ENCODE measurements around the gene SYNPR.

Gene SYNPR

GRCh38 chr3:63264716-63265115 lies 13.4 kb upstream of the SYNPR start:
- Histone ChIP-seq H3K27ac (ENCODE audit: low read depth, low read length) (no peak overlapping the region), H3K4me1 (ENCODE audit: control insufficient read depth, insufficient read depth, low read length) (no peaks in the 10 kb centered on the region)

DNA sequence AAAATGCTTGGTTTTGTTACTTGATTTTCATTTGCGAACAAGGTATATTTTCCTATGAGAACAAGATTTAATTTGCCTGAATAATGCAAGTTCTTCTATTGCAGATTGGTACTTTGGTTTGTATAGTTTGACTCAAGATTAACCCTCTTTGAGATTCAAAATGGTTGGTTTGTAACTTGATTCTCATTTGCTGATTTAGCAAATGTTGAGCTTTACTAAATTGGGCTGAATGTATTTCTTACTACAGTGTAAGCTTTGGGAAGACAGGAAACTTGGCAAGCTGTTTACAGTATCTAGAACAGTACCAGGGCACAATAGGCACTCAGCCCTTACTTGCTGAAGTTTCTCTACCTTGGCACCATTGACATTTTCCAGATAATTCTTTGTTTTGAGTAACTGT lies 3.7 kb upstream of the SYNPR start:
- Histone ChIP-seq H3K36me3 (ENCODE audit: control insufficient read depth, insufficient read depth, low read length) (no peaks in the 10 kb centered on the region), H3K9ac (ENCODE audit: low read length) (no peak overlapping the region), H3K27me3 (ENCODE audit: control insufficient read depth, insufficient read depth, low read length) (no peaks in the 10 kb centered on the region), H3K27ac (ENCODE audit: low read depth, low read length) (no peak overlapping the region), H3K4me1 (ENCODE audit: control insufficient read depth, insufficient read depth, low read length) (no peaks in the 10 kb centered on the region), H3K4me3 (ENCODE audit: low read length) (no peak overlapping the region)

More at GRCh38 chr3:63264716-63265115, 13.4 kb upstream of the SYNPR start:
- Histone ChIP-seq H3K4me3 (ENCODE audit: low read length) (no peak overlapping the region), H3K27me3 (ENCODE audit: control insufficient read depth, insufficient read depth, low read length) (no peaks in the 10 kb centered on the region), H3K9ac (ENCODE audit: low read length) (no peak overlapping the region), H3K36me3 (ENCODE audit: control insufficient read depth, insufficient read depth, low read length) (no peaks in the 10 kb centered on the region)

GRCh38 chr3:63279005-63279841 lies 1.1 kb downstream of the SYNPR start:
- H3K36me3 ChIP-seq (ENCODE audit: control insufficient read depth, insufficient read depth, low read length): no peaks in the 10 kb centered on the region
- no peaks in the 10 kb centered on the region for H3K27me3 ChIP-seq (ENCODE audit: control insufficient read depth, insufficient read depth, low read length)
- no peak overlapping the region for H3K27ac ChIP-seq (ENCODE audit: low read depth, low read length)
- H3K9ac ChIP-seq (ENCODE audit: low read length): no peak overlapping the region
- H3K4me1 ChIP-seq (ENCODE audit: control insufficient read depth, insufficient read depth, low read length): no peaks in the 10 kb centered on the region
- H3K4me3 ChIP-seq (ENCODE audit: low read length): no peak overlapping the region

- no peak overlapping the region for H3K9ac ChIP-seq (ENCODE audit: low read length)
- no peaks in the 10 kb centered on the region for H3K4me1 ChIP-seq (ENCODE audit: control insufficient read depth, insufficient read depth, low read length)
- no peak overlapping the region for H3K27ac ChIP-seq (ENCODE audit: low read depth, low read length)
- H3K36me3 ChIP-seq (ENCODE audit: control insufficient read depth, insufficient read depth, low read length): no peaks in the 10 kb centered on the region
- no peak overlapping the region for H3K4me3 ChIP-seq (ENCODE audit: low read length)
- no peaks in the 10 kb centered on the region for H3K27me3 ChIP-seq (ENCODE audit: control insufficient read depth, insufficient read depth, low read length)
Observed at GRCh38 chr3:63287610-63288009, 9.5 kb downstream of the SYNPR start.

DNA sequence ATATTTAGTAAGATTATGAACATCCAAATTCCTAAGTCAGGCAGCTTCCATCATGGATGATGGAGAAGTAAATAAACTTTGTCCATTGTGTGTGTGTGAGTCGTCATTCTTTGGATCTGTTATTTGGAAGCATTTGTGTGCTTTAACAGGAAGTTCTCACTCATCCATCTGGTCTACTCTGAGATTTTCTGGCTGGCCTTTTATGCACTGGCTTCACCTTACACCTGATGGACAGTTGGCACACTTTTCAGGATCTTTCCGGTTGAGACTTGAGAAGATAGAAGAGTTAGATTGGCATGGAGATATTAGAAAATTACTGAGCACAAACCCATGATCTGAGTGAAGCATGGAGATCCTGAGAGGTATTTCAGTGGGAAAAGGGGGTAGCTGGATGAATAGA lies 12.6 kb downstream of the SYNPR start:
- Histone ChIP-seq H3K36me3 (ENCODE audit: control insufficient read depth, insufficient read depth, low read length) (no peaks in the 10 kb centered on the region), H3K4me3 (ENCODE audit: low read length) (no peak overlapping the region), H3K4me1 (ENCODE audit: control insufficient read depth, insufficient read depth, low read length) (no peaks in the 10 kb centered on the region), H3K27me3 (ENCODE audit: control insufficient read depth, insufficient read depth, low read length) (no peaks in the 10 kb centered on the region), H3K27ac (ENCODE audit: low read depth, low read length) (no peak overlapping the region), H3K9ac (ENCODE audit: low read length) (no peak overlapping the region)

GRCh38 chr3:63294332-63294731 lies 16.2 kb downstream of the SYNPR start:
- Histone ChIP-seq H3K4me3 (ENCODE audit: low read length) (no peak overlapping the region), H3K27me3 (ENCODE audit: control insufficient read depth, insufficient read depth, low read length) (no peaks in the 10 kb centered on the region), H3K27ac (ENCODE audit: low read depth, low read length) (no peak overlapping the region), H3K4me1 (ENCODE audit: control insufficient read depth, insufficient read depth, low read length) (no peaks in the 10 kb centered on the region), H3K36me3 (ENCODE audit: control insufficient read depth, insufficient read depth, low read length) (no peaks in the 10 kb centered on the region), H3K9ac (ENCODE audit: low read length) (no peak overlapping the region)

- Histone ChIP-seq H3K9ac (ENCODE audit: low read length) (no peak overlapping the region), H3K4me1 (ENCODE audit: control insufficient read depth, insufficient read depth, low read length) (no peaks in the 10 kb centered on the region), H3K4me3 (ENCODE audit: low read length) (no peak overlapping the region), H3K27ac (ENCODE audit: low read depth, low read length) (no peak overlapping the region), H3K27me3 (ENCODE audit: control insufficient read depth, insufficient read depth, low read length) (no peaks in the 10 kb centered on the region), H3K36me3 (ENCODE audit: control insufficient read depth, insufficient read depth, low read length) (no peaks in the 10 kb centered on the region)
Observed at GRCh38 chr3:63295356-63295755, 17.2 kb downstream of the SYNPR start.

DNA sequence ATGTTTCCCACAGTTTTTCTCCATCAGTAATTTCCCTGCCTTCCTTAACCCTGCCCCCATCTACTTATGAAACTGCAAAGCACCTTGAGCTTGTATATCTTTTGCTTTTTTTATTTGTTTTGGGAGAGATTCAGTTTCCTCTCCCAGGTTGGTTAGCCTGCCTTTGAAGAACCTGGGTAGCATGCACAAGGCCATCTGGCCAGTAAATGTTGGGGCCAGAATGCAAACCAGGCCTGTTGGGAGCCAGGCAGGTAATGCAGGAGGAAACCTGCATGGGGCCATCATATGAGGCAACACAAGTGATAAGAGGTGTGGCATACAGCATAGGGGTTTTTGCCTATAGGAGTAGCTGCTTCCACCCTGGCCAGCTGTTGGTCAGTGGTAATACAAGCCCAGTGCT lies 17.7 kb downstream of the SYNPR start:
- H3K27me3 ChIP-seq (ENCODE audit: control insufficient read depth, insufficient read depth, low read length): no peaks in the 10 kb centered on the region
- no peaks in the 10 kb centered on the region for H3K4me1 ChIP-seq (ENCODE audit: control insufficient read depth, insufficient read depth, low read length)
- H3K36me3 ChIP-seq (ENCODE audit: control insufficient read depth, insufficient read depth, low read length): no peaks in the 10 kb centered on the region
- no peak overlapping the region for H3K27ac ChIP-seq (ENCODE audit: low read depth, low read length)
- H3K4me3 ChIP-seq (ENCODE audit: low read length): no peak overlapping the region
- no peak overlapping the region for H3K9ac ChIP-seq (ENCODE audit: low read length)

DNA sequence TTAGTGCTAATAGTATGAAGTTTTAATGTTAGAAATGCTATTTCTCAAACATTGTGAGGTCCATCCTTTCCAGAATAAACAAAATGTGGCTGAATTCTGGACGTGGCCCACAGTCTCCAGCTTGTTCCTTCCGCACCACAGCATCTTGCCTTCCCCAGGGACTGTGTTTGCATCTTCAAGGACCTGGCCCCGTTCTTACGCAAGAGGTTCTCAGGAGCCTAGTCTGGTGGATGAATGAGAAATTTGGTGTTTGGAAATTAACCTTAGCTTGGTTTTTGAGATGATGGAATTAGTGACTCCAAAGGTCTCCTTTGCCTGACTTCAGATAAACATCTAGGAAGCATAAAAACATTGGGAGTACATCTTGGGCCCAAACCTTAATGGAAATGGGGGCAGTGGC lies 18.1 kb downstream of the SYNPR start:
- no peaks in the 10 kb centered on the region for H3K27me3 ChIP-seq (ENCODE audit: control insufficient read depth, insufficient read depth, low read length)
- H3K27ac ChIP-seq (ENCODE audit: low read depth, low read length): no peak overlapping the region
- no peak overlapping the region for H3K9ac ChIP-seq (ENCODE audit: low read length)
- H3K36me3 ChIP-seq (ENCODE audit: control insufficient read depth, insufficient read depth, low read length): no peaks in the 10 kb centered on the region
- H3K4me1 ChIP-seq (ENCODE audit: control insufficient read depth, insufficient read depth, low read length): no peaks in the 10 kb centered on the region
- no peak overlapping the region for H3K4me3 ChIP-seq (ENCODE audit: low read length)

- no peak overlapping the region for H3K27ac ChIP-seq (ENCODE audit: low read depth, low read length)
- H3K27me3 ChIP-seq (ENCODE audit: control insufficient read depth, insufficient read depth, low read length): no peaks in the 10 kb centered on the region
- no peak overlapping the region for H3K4me3 ChIP-seq (ENCODE audit: low read length)
- no peaks in the 10 kb centered on the region for H3K36me3 ChIP-seq (ENCODE audit: control insufficient read depth, insufficient read depth, low read length)
- H3K4me1 ChIP-seq (ENCODE audit: control insufficient read depth, insufficient read depth, low read length): no peaks in the 10 kb centered on the region
- no peak overlapping the region for H3K9ac ChIP-seq (ENCODE audit: low read length)
Observed at GRCh38 chr3:63303238-63303637, 25.1 kb downstream of the SYNPR start.

DNA sequence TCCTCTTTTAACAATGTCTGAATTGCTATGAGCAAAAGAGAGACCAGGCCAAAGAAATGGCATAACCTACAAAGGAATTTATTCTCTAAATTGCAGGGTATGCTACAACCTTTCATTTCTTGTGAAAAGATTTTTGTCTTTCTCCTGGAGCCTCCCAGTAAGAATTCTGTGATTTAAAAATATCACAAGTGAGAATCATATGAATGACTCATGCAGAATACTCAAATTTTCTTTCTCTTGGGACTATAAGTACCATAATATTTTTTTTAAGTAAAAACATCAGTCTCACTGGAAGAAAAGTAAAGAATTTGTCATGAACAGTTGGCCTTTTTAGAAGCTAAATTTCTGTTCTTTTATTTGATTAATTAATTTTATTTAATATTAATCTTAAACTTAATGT lies 26.3 kb downstream of the SYNPR start:
- H3K4me1 ChIP-seq (ENCODE audit: control insufficient read depth, insufficient read depth, low read length): no peaks in the 10 kb centered on the region
- no peak overlapping the region for H3K27ac ChIP-seq (ENCODE audit: low read depth, low read length)
- no peaks in the 10 kb centered on the region for H3K27me3 ChIP-seq (ENCODE audit: control insufficient read depth, insufficient read depth, low read length)
- H3K9ac ChIP-seq (ENCODE audit: low read length): no peak overlapping the region
- no peaks in the 10 kb centered on the region for H3K36me3 ChIP-seq (ENCODE audit: control insufficient read depth, insufficient read depth, low read length)
- no peak overlapping the region for H3K4me3 ChIP-seq (ENCODE audit: low read length)

DNA sequence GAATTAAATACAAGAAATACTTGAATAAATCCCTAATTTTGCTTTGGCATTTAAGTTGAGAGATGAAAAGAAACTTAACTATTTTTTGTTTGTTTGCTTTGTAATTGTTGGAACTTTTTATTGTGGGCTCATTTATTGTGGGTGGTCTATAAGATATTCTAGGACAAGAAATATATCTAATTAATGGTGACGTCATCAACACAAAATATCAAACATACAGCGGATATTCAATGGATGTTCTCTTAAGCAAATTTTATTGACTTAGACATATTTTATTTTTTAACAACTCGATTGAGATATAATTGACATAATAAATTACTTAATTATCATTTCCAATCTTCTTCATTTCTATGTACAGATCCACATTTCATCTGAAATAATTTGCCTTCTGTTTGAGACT lies 30.0 kb downstream of the SYNPR start:
- no peak overlapping the region for H3K4me3 ChIP-seq (ENCODE audit: low read length)
- H3K4me1 ChIP-seq (ENCODE audit: control insufficient read depth, insufficient read depth, low read length): no peaks in the 10 kb centered on the region
- no peaks in the 10 kb centered on the region for H3K27me3 ChIP-seq (ENCODE audit: control insufficient read depth, insufficient read depth, low read length)
- no peaks in the 10 kb centered on the region for H3K36me3 ChIP-seq (ENCODE audit: control insufficient read depth, insufficient read depth, low read length)
- H3K9ac ChIP-seq (ENCODE audit: low read length): no peak overlapping the region
- H3K27ac ChIP-seq (ENCODE audit: low read depth, low read length): no peak overlapping the region

DNA sequence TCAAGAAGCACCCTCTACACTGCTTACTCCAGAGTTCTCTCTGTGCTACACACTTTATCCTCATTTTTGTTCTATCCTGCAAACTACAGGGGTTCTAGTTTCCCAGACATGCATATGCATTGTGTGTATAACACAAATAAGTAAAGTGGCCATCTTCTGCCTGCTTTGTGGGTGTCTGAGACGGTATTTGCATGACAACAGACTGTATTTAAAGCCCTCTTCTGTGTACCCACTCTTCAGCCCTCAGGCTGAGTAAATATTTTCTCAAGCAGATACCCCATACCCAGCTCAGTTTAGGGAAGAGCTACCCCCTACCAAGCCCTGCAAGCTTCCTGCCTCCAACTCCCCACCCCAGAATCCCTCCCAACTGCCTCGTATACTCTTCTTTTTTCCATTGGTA lies 31.7 kb downstream of the SYNPR start:
- H3K4me3 ChIP-seq (ENCODE audit: low read length): no peak overlapping the region
- no peak overlapping the region for H3K27ac ChIP-seq (ENCODE audit: low read depth, low read length)
- H3K9ac ChIP-seq (ENCODE audit: low read length): no peak overlapping the region
- H3K36me3 ChIP-seq (ENCODE audit: control insufficient read depth, insufficient read depth, low read length): no peaks in the 10 kb centered on the region
- H3K4me1 ChIP-seq (ENCODE audit: control insufficient read depth, insufficient read depth, low read length): no peaks in the 10 kb centered on the region
- no peaks in the 10 kb centered on the region for H3K27me3 ChIP-seq (ENCODE audit: control insufficient read depth, insufficient read depth, low read length)
